Skeletal muscle satellite cell (primary cell): ENCODE data around the gene PRDM11.

ENCODE experiments used
- H3K27me3 ChIP-seq: 2 replicates; pipeline ENCODE4 v1.7.0; 2013; ENCODE audit warnings: low read length; ENCODE audit not compliant: control insufficient read depth, insufficient read depth
- H3K36me3 ChIP-seq: 2 replicates; pipeline ENCODE4 v1.7.0; 2013; ENCODE audit warnings: mild to moderate bottlenecking, control low read depth, low read length; ENCODE audit not compliant: insufficient read depth
- H3K4me1 ChIP-seq: 2 replicates; pipeline ENCODE4 v1.7.0; 2013; ENCODE audit warnings: low read length; ENCODE audit not compliant: control insufficient read depth, insufficient read depth
- H3K4me2 ChIP-seq: 2 replicates; pipeline ENCODE4 v1.7.0; 2013; ENCODE audit warnings: mild to moderate bottlenecking, low read length
- H3K4me3 ChIP-seq: 2 replicates; pipeline ENCODE4 v1.7.0; 2013; ENCODE audit warnings: low read length
- H3K9ac ChIP-seq: 2 replicates; pipeline ENCODE4 v1.7.0; 2013; ENCODE audit warnings: mild to moderate bottlenecking, low read depth, low read length, moderate library complexity
- H3K9me3 ChIP-seq: replicated peaks from 2 replicates; pipeline ENCODE4 v1.7.0; 2013; ENCODE audit warnings: mild to moderate bottlenecking, control low read depth, low read length

Gene PRDM11

DNA sequence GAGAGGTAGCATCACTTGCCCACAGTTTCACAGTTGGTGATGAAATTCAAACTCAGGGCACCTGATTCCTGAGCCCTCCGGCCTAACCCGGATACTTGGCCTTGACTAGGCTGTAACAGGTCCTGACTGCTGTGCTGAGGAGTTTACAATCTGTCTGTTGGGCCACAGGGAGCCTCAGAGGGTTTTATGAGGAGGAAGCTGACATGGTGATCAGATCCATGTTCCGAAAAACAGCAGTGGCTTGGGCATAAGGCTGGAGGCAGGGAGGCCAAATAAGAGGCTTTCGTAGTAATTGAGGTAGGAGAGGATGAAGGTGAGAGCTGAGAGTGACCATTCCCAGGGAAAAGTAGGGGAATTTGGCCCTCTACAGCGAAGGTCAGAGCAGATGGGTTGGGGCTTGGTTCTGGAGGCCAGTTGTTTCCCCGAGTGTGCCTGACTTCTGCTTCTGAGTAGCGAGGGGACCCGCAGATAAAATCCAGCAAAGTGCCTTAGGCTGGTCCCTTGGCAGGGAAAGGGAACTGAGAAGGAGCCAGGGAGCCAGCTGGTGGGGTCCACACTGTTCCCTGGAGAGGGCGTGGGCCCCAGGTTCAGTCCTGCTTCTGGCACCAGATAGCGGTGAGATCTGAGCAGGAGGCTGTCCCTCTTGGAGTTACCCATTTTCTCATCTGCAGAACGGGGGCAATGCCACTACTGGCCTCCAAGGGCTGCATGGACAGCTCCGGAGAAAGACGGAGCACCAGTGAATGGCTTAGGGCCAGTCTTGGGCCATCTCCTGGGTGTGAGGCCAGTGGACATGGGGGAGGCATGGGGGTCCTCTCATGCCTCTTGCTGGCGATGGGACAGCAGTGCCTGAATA, 6.5 kb downstream of the PRDM11 start:
- Histone ChIP-seq H3K27me3 (no peaks in the 10 kb centered on the region), H3K36me3 (no peaks in the 10 kb centered on the region), H3K4me1 (peaks cover 2% of the 10 kb centered on the region), H3K4me3 (no peak overlapping the region), H3K9me3 (no peaks in the 10 kb centered on the region), H3K9ac (no peak overlapping the region), H3K4me2 (no peak overlapping the region)

DNA sequence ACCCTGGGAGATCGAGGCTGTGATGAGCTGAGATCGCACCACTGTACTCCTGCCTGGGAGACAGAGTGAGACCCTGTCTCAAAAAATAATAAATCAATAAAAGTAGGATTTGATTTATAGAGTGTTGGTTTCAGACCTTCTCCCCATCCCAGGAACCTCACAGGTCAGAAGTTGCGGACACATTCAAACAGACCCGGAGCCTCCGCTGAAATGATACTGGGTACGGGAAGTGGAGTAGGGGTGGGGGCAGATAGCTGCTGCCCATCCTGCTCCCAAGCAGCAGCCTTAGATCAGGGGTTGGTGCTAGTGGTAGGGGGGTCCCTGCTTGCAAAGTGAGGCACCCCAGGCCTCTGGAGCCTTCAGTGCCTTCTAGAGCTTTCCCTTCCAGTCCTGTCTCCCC, 7.8 kb downstream of the PRDM11 start:
- Histone ChIP-seq H3K4me1 (no peaks in the 10 kb centered on the region), H3K9me3 (no peaks in the 10 kb centered on the region), H3K4me2 (no peak overlapping the region), H3K9ac (no peak overlapping the region), H3K27me3 (no peaks in the 10 kb centered on the region), H3K4me3 (no peak overlapping the region), H3K36me3 (no peaks in the 10 kb centered on the region)

DNA sequence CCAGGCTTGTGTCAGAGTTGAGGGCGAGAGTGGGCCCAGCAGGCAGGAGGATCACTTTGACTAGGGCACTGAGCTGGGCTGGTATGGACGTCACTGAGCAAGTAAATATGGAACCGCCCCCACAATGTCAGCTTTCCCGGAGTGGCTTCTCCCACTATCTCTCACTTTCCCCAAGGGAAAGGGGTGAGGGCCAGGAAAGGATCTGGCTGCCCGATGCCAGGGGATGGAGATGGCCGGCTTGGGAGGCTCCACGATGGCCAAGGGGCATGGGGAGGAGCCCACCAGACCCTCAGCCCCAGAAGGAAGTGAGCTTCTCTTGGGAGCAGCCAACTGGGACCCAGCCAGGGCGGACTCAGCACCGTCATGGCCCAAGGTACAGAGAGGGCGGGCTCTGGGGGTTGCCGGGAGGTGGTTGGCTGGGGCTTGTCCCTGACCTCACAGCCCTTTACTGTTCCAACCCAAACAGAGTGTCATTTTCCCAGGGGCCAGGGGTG, 8.7 kb downstream of the PRDM11 start:
- Histone ChIP-seq H3K9me3 (no peaks in the 10 kb centered on the region), H3K4me3 (no peak overlapping the region)

DNA sequence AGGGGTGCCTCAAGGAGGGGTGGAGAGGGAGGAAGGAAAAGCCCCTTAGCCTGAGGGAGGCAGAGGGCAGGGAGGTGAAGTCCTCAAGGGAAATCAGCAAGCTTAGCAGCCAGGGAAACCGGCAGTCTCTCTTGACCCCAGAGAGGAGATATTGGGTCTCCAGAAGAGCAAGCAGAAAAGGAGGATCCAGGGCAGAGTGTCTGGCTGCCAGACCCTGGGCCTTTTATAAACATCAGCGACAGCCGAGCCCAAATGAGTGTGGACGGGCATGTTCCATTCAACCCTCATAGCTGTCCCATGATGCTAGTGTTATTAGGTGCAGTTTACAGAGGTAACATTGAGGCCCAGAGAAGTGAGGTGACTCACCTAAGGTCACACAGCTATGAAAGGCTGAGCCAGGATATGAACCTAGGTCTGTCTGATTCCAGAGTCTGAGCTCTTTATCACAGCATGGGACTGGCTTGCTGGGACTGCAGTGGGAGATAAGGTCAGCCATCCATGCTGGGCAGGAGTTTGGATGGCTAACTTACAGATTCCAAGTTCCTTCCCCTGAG, 9.3 kb downstream of the PRDM11 start:
- Histone ChIP-seq H3K4me3 (no peak overlapping the region), H3K9ac (no peak overlapping the region), H3K4me1 (no peaks in the 10 kb centered on the region), H3K4me2 (no peak overlapping the region), H3K9me3 (no peaks in the 10 kb centered on the region), H3K36me3 (no peaks in the 10 kb centered on the region), H3K27me3 (peaks cover under 1% of the 10 kb centered on the region)

More for the DNA sequence above, 8.7 kb downstream of the PRDM11 start:
- no peak overlapping the region for H3K4me2 ChIP-seq
- H3K9ac ChIP-seq, result no peak overlapping the region
- no peaks in the 10 kb centered on the region for H3K36me3 ChIP-seq
- no peaks in the 10 kb centered on the region for H3K27me3 ChIP-seq
- H3K4me1 ChIP-seq, result no peaks in the 10 kb centered on the region

DNA sequence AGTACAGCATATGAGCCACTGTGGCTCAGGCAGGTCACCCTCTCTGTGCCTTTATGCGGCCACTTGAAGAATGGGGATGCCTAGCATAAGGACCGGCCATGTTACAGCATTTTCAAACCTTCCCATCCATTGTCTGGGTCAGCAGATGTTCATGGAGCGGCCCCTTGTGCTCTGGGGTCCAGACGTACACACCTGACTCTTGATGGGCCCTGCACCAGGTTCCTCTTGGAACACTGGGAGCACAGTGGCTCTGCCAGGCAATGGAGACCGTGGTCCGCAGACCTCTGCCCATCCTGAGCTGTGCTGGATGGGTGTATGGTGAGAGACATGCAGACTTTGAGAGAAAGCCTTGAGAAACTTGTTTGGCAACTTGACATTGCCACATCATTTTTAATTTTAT, 9.8 kb downstream of the PRDM11 start:
- Histone ChIP-seq H3K9ac (no peak overlapping the region), H3K36me3 (no peaks in the 10 kb centered on the region), H3K4me2 (no peak overlapping the region), H3K9me3 (no peaks in the 10 kb centered on the region), H3K27me3 (peaks cover 6% of the 10 kb centered on the region), H3K4me1 (no peaks in the 10 kb centered on the region), H3K4me3 (no peak overlapping the region)

DNA sequence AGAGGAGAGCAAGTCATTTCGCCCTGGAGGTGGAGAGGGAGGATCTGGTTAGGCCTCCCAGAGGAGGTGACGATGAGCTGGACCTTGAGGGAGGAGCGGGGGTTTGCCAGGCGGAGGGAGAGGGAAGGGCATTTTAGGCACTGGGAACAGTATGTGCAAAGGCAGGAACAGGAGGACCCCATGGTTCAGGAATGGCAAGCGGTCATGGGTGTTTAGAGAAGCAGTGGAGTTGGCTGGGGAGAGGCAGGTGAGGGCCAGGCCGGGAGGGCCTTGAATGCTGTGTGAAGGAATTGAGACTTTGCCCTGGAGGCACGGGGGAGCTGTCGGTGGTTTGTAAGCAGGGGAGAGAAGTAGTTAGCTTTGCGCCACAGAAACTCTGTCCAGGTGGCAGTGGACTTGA, 10.3 kb downstream of the PRDM11 start:
- no peak overlapping the region for H3K4me2 ChIP-seq
- no peaks in the 10 kb centered on the region for H3K9me3 ChIP-seq
- no peaks in the 10 kb centered on the region for H3K4me1 ChIP-seq
- H3K4me3 ChIP-seq, result no peak overlapping the region
- H3K36me3 ChIP-seq, result no peaks in the 10 kb centered on the region
- no peak overlapping the region for H3K9ac ChIP-seq
- H3K27me3 ChIP-seq, result peaks cover 10% of the 10 kb centered on the region

DNA sequence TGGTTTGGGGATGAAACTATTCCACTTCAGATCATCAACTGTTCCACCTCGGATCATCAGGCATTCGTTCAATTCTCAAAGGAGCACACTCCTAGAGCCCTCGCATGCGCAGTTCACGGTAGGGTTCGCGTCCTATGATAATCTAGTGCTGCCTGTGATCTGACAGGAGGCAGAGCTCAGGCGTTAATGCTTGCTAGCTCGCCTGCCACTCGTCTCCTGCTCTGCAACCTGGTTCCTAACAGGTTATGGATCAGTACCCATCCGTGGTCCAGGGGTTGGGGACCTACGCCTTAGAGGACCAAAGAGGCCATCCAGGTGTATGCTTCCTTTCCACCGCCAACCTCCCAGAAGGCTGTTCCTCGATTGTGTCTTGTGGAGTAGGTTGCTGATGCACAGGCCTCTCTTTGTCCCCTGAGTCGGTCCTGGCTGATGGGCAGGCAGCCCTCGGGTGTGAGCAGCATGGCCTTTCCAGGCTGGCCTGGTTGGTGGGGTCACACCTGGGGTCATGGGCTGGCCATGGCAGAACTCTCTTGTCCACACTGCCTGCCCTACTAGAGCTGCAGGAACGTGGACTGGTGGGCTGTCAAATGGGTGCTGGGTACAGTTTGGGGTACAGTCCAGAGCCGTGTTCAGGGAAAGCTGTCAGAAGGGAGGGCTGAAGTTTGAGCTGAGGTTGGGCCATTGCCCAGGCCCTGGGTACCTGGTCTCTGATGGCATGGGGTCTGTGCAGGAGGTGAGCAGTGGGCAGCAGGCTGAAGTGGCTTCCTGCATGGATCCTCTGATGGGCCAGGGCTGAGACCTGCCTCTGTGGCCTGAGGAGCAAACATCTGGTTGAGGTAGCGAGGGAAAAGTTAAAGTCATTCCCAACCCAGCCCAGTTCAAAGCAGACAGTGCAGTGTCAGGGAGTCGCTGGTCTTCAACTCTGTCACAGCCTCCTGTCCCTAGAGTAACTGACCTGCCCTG, 11.1 kb downstream of the PRDM11 start:
- Histone ChIP-seq H3K4me1 (no peaks in the 10 kb centered on the region), H3K4me2 (no peak overlapping the region), H3K27me3 (peaks cover 11% of the 10 kb centered on the region), H3K4me3 (no peak overlapping the region), H3K36me3 (no peaks in the 10 kb centered on the region), H3K9ac (no peak overlapping the region), H3K9me3 (no peaks in the 10 kb centered on the region)

DNA sequence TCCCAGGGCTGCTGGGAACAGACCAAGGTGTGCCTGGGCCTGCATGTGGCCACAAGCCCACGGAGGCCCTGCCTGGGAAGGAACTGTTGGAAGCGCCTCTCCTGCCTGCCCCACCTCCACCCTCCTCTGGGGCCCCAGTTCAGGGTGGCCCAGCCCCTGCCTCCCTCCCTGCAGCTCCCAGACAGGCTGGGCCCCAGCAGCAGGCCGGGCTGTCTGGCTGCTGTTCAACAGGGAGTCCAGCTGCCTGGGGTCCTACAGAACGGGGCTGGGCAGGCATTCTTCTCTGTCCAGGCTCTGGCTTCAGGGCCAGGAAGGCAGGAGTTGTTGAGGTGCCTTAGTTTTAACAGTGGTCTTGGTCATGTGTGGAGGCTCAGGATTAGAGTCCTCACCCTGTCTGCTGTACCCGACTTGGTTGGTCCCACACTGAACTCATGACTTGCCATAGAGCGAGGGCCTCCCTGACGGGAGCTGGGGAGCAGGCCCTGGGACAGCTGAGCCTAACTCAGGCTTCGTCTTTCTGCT, 11.8 kb downstream of the PRDM11 start:
- peaks cover 11% of the 10 kb centered on the region for H3K27me3 ChIP-seq
- no peaks in the 10 kb centered on the region for H3K36me3 ChIP-seq
- no peaks in the 10 kb centered on the region for H3K4me1 ChIP-seq
- H3K9me3 ChIP-seq, result no peaks in the 10 kb centered on the region
- H3K4me2 ChIP-seq, result no peak overlapping the region
- H3K9ac ChIP-seq, result no peak overlapping the region
- no peak overlapping the region for H3K4me3 ChIP-seq

DNA sequence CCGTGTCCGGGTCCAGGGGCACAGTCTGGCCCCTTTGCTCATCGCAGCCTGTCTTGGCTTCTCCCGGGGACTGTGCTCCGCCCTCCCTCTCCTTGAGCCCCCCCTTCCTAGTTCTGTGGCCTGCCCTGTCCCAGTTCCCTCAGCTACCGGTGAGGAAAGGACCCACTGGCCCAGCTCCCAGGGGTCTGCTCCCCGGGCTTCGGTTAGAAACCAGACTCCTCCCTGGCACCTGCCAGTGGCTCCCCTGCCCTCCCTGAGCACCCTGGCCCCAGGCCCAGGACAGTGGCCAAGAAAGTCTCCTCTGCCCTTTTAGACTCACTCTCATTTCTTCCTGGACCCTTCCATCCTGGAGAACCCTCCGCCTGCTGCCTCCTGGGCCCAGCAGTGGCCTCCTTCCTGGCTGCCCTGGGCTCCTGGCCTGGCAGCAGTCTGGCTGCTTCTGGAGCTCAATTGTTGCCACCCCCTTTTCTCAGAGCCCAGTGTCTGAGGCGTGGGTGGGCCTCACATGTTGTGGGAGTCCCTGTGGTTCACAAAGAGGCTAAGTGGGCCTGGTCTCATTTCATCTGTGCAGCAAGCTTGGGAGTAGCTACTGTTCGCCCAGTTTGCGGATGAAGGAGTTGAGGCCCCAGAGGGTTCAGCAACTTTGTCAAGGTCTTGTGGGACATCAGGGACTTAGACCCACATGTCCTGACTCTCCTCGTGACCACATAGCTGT, 12.6 kb downstream of the PRDM11 start:
- no peaks in the 10 kb centered on the region for H3K36me3 ChIP-seq
- H3K4me3 ChIP-seq, result no peak overlapping the region
- H3K27me3 ChIP-seq, result peaks cover 11% of the 10 kb centered on the region
- no peak overlapping the region for H3K9ac ChIP-seq
- no peaks in the 10 kb centered on the region for H3K9me3 ChIP-seq
- peaks cover 2% of the 10 kb centered on the region for H3K4me1 ChIP-seq
- H3K4me2 ChIP-seq, result no peak overlapping the region

DNA sequence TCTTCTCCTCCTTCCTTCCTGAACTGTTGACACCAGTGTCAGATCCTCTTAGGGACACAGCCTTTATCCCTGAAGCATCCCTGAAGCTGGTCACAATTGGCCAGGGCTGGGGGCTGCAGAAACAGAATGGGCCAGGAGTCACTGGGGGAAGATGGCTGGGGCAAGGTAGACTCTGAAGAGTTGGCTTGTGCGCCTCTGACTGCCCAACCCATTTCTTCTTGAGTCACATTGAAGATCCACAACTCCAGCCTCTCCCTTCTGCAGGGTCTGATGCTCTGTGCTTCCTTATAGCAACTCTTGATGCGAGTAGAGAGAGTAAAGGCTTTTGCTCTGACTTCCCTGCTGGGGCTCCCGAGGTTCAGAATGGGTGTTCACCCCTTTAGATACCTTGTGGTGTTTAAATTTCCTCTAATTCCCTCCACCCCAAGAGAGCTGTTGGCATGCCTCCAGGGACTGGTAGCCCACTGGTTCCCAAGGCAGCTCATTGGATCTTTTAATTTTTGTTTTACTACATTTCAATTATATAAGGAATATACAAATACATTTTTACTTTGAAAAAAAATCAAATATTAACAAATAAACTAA, 13.4 kb downstream of the PRDM11 start:
- H3K4me1 ChIP-seq, result peaks cover 9% of the 10 kb centered on the region
- peaks cover 11% of the 10 kb centered on the region for H3K27me3 ChIP-seq
- H3K4me2 ChIP-seq, result no peak overlapping the region
- no peaks in the 10 kb centered on the region for H3K9me3 ChIP-seq
- H3K4me3 ChIP-seq, result no peak overlapping the region
- no peaks in the 10 kb centered on the region for H3K36me3 ChIP-seq
- no peak overlapping the region for H3K9ac ChIP-seq
